GM19397 (cell line): ENCODE measurements around the gene ITLN1.

Experiments
- ATAC-seq: cut with Tn5 transposase; IDR thresholded peaks from one replicate; pipeline ENCODE4 v1.9.1; 2021; ENCODE audit warnings: mild to moderate bottlenecking, moderate library complexity; ENCODE audit not compliant: unreplicated experiment

The ITLN1 gene

GRCh38 chr1:160826546-160826945, 58.4 kb downstream of the ITLN1 start:
- no peak for ATAC-seq
